Femur (tissue), 1 donor: ENCODE data around the gene ABCA1.

Experiments
- DNase-seq: peaks from one replicate; pipeline ENCODE4 v3.0.0-alpha.2; 2017

Gene ABCA1

DNA sequence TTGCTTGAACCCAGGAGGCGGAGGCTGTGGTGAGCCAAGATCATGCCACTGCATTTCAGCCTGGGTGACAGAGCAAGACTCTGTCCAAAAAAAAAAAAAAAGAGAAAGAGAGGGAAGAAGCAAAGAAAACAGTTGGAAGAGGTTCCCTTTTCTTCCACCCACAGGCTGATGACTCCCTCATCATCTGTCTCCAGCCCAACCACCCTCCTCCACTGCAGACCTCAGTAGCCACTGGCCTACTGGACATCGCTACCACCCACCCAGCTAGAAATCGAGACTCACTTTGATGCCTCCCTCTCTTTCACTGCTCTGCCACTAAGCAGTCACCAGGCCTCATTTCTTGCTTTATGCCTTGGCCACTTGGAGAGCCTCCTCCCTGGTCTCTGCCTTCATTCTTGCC lies 92.8 kb downstream of the ABCA1 start:
- DNase-seq = no peak

- DNase-seq = no peak
Observed at GRCh38 chr9:104833696-104834095, 94.3 kb downstream of the ABCA1 start.

- DNase-seq = no peak
Observed at GRCh38 chr9:104831681-104832080, 96.3 kb downstream of the ABCA1 start.

DNA sequence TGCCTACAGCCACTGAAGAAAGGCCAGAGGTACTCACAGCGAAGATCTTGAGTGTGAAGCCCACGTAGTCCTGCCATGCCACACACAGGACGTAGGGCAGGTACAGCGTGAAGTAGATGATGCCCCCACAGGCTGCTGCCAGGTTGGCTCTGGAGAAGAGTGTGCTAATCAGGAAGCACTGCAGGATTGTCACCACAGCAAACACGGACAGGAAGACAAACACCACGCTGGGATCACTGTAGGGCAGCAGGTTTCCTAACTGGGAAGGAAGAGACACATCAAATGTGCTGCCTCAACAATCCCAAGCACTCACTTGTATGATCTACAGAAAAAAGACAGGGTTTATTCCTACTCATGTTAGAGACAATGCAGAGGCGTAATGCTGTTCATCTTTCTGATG lies 101.0 kb downstream of the ABCA1 start:
- no peak for DNase-seq

- no peak for DNase-seq
Observed at GRCh38 chr9:104826079-104826775, 101.7 kb downstream of the ABCA1 start.

GRCh38 chr9:104820336-104820735 lies 107.6 kb downstream of the ABCA1 start:
- no peak for DNase-seq

DNA sequence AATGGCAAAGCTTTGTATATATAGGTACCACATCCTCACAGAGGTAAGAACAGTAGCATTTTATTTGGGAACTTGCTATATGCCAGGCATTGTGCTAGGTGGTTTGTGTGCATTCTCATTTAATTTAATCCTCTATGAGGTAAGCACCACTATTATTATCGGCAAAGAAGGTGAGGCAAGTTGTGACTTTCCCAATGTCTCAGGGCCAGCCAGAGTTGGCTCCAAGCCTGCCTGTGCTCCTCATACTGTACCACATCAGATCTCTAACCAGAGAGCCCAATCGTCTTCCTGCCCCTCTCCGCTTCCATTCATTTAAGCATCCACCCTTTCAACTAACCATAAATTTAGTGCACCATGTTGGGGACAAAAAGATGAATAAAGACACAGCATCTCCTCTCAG lies 108.9 kb downstream of the ABCA1 start:
- DNase-seq = no peak

GRCh38 chr9:104817437-104817836 lies 110.5 kb downstream of the ABCA1 start:
- DNase-seq = no peak

GRCh38 chr9:104815851-104816565 lies 111.9 kb downstream of the ABCA1 start:
- no peak for DNase-seq

GRCh38 chr9:104810421-104811339 lies 117.3 kb downstream of the ABCA1 start:
- no peak for DNase-seq

GRCh38 chr9:104808035-104808614 lies 119.8 kb downstream of the ABCA1 start:
- peak; percentile 63 for DNase-seq

DNA sequence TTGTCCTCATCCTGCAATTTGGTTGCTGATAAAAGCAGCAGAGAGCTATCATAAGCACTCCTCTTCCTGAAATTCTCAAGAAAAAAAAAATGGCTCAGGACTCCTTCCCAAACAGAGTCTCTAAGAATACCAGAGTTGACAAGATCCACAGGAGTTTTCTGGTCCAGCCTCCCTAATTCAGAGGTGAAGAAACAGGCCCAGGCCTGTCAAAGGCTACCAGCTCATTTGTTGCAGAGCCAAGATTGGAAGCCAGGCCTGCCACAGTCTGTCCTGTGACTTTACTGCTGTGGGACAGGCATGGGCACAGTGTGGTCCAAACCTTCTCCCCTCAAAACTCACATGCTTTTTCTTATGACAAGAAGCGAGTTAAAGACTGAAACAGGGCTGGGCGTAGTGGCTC lies 122.5 kb downstream of the ABCA1 start:
- no peak for DNase-seq

DNA sequence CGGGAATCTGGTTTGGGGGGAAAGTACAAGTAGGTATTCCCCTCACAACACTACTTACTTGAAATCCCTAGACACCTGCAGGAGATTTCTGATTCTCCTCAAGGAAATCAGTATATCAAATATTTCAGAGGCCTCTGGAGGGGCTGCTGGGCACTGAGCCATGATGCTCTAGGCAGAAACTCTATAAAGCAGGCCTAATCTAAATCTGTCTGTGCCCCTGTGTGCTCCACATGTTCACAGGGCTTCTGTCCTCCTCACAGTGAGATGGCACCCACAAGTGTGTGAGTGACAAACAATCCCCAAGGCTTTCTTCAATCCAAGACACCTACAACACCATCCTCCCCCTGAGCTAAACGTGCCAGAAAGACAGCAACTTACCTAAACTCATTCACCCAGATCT lies 125.0 kb downstream of the ABCA1 start:
- DNase-seq = no peak

DNA sequence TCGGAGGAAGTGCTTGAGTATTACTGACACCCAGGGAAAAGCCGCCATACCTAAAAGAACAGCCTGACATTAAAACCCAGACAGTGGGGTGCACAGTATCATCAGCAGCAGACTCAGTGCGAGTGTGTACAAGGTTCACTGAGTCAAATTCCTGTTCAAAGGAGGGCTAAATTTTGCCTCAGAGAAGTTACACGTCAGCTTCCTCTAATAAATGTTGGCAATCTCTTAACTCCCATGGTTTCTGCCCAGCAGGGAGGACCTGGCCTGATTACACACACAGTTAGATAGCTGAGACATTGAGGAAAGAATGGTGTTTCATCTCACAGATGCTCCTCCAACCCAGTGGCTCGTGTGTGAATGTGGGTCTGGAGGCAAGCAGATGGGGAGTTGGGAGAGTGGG lies 125.8 kb downstream of the ABCA1 start:
- DNase-seq = no peak

DNA sequence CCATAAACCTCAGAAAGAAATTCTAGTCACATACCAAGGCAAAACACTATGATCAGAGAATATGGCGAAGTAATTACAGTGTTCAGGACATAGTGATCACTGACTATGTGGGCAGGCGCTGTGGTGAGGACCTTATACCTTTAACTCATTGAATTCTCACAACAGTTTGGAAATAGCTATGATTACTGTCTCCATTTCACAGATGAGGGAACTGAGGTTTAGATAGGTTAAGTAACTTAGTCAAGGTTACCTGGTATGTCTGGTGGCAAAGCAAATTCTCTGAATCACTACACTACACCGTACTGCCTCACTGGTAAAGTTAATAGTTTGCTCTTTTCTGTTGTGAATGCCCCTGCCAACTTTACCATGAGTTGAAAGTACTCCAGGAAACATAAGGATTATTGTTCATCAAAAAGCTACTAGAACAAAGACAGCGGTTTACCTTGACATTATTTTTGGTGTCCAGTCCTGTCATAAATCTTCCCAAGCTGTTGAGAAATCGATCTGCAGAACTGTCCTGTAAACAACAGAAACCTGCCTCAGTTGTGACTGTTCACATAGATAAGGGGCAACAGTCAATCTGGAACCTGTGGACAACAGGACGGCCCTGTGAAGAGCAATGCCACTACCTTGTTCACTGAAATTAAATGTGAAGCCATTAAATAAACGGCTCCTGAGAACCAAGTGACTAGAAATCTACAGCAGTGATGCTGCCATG lies 127.7 kb downstream of the ABCA1 start:
- DNase-seq = no peak

- no peak for DNase-seq
Observed at GRCh38 chr9:104798209-104798995, 129.6 kb downstream of the ABCA1 start.

DNA sequence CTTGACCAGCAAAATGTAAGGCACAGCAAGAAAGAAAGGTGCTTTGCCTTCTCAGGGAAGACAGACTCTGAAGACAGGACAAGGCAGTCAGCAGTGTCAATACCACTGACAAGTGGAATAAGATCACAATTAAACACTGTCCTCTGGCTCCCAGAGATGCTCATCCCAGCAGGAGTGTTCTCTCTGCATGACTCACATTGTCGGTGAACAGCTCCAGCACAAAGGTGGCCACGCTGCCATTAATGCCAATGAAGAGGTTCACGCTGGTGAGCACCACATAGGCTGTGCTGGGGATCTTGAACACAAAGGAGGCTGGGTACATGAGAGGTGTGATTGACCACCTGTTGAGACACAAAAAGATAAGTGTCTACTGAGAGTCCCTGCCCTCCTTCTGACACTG lies 132.1 kb downstream of the ABCA1 start:
- no peak for DNase-seq

- DNase-seq = no peak
Observed at GRCh38 chr9:104795082-104795481, 132.9 kb downstream of the ABCA1 start.

DNA sequence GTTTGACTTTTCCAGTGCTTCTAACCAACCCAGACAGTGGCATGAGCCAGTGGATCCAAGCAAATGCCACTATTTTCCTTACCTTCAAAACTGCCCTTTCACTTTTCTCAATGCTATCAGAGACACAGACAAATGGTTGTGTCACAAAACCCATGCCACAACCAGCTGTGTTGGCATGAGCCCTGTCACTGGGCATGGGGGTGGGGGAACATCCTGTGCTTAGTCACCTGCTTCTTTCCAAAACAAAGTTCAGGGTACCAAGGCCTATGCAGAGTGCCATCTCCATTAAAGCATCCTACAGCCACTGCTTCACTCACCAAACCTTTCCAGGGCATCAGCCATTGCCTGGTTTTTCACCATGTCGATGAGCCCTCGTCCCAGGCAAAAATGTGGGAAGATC lies 133.9 kb downstream of the ABCA1 start:
- DNase-seq = no peak

GRCh38 chr9:104788251-104788650 lies 139.7 kb downstream of the ABCA1 start:
- DNase-seq = no peak

DNA sequence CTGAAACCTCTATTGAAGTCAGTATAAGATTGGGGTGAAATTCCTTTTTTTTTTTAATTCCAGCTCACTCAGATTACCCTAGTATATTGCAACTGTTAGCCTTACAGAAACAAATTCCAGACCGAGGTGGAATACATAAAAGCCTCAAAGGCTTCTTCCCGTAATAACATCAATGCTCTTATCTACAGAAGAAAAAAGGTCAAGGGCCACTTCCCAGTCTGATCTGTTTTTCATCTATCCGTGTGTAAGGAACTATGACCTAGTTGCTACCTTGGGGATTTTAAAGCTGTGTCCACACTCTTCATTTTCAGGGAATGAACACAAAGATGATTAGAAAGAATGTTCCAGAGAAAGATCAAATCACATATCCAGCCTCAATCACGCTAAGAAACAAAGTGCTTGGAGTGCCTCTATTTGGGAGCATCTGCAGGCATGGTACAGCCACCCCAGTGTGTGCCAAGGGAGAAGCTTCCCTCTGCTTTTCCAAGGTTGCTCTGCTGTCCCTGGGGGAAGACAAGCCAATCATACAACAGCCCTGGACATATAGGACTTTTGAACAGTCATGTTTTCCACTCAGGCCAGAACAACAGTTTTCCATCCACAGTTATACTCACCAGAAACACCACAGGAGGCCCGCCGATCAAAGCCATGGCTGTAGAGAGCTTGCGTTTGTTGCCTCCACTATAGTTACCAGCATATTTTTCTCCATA lies 140.5 kb downstream of the ABCA1 start:
- no peak for DNase-seq
